ENCODE measurements around the gene PGAM1. TPM values are rescaled to one million over a fixed set of nuclear protein-coding genes. Genes with fewer than 3 reads are reported as not detected.

Gene PGAM1
- total and polyA plus RNA-seq, 9 of the 15 experiments (the other 6 are each of a cell fraction or from before 2014, with no cell fraction given), result 40.3 to 559 (median 269) TPM

DNA sequence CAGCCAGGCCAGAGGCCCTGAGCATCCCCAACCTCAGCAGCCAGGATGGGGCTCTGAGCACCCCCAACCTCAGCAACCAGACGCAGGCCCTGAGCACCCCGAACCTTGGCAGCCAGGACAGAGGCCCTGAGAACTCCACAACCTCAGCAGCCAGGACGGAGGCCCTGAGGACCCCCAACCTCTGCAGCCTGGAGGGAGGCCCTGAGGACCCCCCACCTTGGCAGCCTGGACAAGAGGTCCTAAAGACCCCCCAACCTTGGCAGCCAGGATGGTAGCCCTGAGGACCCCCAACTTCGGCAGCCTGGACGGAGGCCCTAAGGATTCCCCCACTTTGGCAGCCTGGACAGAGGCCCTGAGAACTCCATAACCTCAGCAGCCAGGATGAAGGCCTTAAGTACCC is 41.8 kb upstream of the PGAM1 start:
- FAIRE-seq (no peak), DNase-seq (ENCODE audit: extremely low read depth in 1 of 4, low spot score in 3 of 4) (no peak), ATAC-seq (no peak)
- no peak overlapping the region for H2AFZ ChIP-seq (ENCODE audit: low read depth, low read length)
- H3K27me3 ChIP-seq (ENCODE audit: control insufficient read depth in 2 of 2, insufficient read depth in 2 of 2, low read length in 2 of 2), result no peaks in the 10 kb centered on the region
- intact Hi-C loops (cut with micrococcal nuclease) (no loop called here), in situ Hi-C loops (cut with MboI) (no loop called here)
- H3K9me1 ChIP-seq (ENCODE audit: control insufficient read depth, insufficient read depth, low read length), result no peaks in the 10 kb centered on the region
- no TSS peak for BruUV-seq (replicated peaks)
- H3K4me1 ChIP-seq (replicated peaks in 1 of 2; ENCODE audit: control insufficient read depth in 2 of 2, insufficient read depth in 2 of 2, low read length in 2 of 2), result peaks cover 0 to 11% of the 10 kb centered on the region in 2 experiments; a peak in 3 of 5 replicates
- H3K4me3 ChIP-seq, result no peak overlapping the region
- CTCF ChIA-PET (ENCODE audit: low intra/inter-chr PET ratio), result no interaction called here
- H3K9ac ChIP-seq (ENCODE audit: insufficient read depth in 1 of 2, low read depth in 2 of 2, low read length in 2 of 2), result no peak overlapping the region
- no peaks in the 10 kb centered on the region for H4K20me1 ChIP-seq (replicated peaks; ENCODE audit: control insufficient read depth, insufficient read depth, low read length)
- H3K79me2 ChIP-seq (ENCODE audit: control insufficient read depth, insufficient read depth, low read length), result no peaks in the 10 kb centered on the region
- no peak overlapping the region for H3K4me2 ChIP-seq (ENCODE audit: insufficient read depth, low read length)
- POLR2A ChIA-PET, result interaction anchor here (0.6 kb wide), 1 partner anchor 433 kb away, joined by 3 read pairs; no protein-coding TSS in a partner anchor
- WGBS (ENCODE audit: insufficient coverage, low coverage, missing lambda C conversion rate), result 94% methylated on average over 3 of the region's 5 CpGs
- TF ChIP-seq NR2F6 (CRISPR knock-in tag; IDR thresholded peaks at IDR 0.05) (no peak), POLR2G (IDR thresholded peaks at IDR 0.05; ENCODE audit: low read depth, low read length) (peak; percentile 20; the same call in 1 of the 2 replicates), RBM34 (IDR thresholded peaks at IDR 0.05; ENCODE audit: borderline replicate concordance, insufficient read depth, low read length) (no peak), RBFOX2 (IDR thresholded peaks at IDR 0.05; ENCODE audit: low read depth, low read length) (peak; percentile 39; the same call in 1 of the 2 replicates), HNRNPUL1 (IDR thresholded peaks at IDR 0.05; ENCODE audit: low read length) (no peak), FOXA3 (CRISPR knock-in tag; conservative IDR thresholded peaks at IDR 0.05 in 1 of 2, IDR thresholded peaks at IDR 0.05 in 1 of 2) (no peak)
- TF ChIP-seq, protein P1, sequence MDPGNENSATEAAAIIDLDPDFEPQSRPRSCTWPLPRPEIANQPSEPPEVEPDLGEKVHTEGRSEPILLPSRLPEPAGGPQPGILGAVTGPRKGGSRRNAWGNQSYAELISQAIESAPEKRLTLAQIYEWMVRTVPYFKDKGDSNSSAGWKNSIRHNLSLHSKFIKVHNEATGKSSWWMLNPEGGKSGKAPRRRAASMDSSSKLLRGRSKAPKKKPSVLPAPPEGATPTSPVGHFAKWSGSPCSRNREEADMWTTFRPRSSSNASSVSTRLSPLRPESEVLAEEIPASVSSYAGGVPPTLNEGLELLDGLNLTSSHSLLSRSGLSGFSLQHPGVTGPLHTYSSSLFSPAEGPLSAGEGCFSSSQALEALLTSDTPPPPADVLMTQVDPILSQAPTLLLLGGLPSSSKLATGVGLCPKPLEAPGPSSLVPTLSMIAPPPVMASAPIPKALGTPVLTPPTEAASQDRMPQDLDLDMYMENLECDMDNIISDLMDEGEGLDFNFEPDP (CRISPR knock-in tag; IDR thresholded peaks at IDR 0.05), result no peak
- H3K27ac ChIP-seq (ENCODE audit: extremely low read depth, low read depth, low read length), result no peak overlapping the region
- H3K9me3 ChIP-seq (replicated peaks; ENCODE audit: control insufficient read depth, insufficient read depth, low read depth, low read length), result no peaks in the 10 kb centered on the region
- peaks cover 84% of the 10 kb centered on the region; the same call in 2 of the 3 replicates for H3K36me3 ChIP-seq (ENCODE audit: control insufficient read depth, insufficient read depth, low read length)

All from K562 (cell line).